ENCODE measurements around the gene PPP6R2. TPM values are rescaled to one million over a fixed set of nuclear protein-coding genes. Genes with fewer than 3 reads are reported as not detected.

Gene PPP6R2
- total RNA-seq, 1 donor from 2014 or later, result 49.3 TPM

DNA sequence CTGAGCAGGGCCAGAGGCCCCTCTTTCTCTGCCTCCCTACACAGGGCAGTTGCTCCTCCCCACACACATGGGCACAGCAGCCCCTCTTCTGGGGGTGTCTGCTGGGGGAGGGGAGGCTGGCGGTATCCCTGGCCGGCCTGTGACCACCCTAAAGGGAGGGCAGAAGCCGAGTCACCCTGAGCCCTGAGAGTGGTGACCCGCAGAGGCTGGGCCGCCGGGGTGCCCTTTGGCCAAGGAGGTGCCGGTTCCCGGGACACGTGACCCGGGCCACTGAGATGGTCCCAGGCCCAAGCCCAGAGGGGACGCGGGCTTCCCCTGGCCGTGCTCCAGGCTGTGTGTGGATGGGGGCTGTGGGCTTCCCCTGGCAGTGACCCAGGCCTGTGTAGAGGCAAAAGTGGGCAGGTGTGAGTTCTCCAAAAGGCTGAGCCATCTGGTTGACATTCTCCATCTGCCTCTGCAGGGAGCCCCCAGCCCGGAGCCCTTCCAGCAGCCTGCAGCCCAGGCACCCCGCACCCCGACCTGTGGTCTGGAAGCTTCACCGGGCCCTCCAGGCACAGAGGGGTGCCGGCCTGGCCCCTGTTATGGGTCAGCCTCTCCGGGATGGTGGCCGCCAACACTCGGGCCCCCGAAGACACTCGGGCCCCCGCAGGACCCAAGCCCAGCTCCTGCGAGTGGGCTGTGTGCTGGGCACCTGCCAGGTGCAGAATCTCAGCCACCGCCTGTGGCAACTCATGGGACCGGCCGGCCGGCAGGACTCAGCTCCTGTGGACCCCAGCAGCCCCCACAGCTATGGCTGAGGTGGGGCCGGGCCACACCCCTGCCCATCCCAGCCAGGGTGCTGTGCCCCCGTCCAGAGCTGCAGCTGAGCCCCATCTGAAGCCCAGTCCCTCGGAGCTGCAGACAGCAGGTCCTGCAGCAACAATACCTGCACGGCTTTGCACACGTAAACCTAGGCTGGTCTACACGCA, 139.3 kb downstream of the PPP6R2 start:
- peak overlapping the region; percentile 70 for H3K4me3 ChIP-seq (ENCODE audit: low read depth, low read length)
- DNase-seq (ENCODE audit: low read depth), result no peak
- TF ChIP-seq, protein P1, sequence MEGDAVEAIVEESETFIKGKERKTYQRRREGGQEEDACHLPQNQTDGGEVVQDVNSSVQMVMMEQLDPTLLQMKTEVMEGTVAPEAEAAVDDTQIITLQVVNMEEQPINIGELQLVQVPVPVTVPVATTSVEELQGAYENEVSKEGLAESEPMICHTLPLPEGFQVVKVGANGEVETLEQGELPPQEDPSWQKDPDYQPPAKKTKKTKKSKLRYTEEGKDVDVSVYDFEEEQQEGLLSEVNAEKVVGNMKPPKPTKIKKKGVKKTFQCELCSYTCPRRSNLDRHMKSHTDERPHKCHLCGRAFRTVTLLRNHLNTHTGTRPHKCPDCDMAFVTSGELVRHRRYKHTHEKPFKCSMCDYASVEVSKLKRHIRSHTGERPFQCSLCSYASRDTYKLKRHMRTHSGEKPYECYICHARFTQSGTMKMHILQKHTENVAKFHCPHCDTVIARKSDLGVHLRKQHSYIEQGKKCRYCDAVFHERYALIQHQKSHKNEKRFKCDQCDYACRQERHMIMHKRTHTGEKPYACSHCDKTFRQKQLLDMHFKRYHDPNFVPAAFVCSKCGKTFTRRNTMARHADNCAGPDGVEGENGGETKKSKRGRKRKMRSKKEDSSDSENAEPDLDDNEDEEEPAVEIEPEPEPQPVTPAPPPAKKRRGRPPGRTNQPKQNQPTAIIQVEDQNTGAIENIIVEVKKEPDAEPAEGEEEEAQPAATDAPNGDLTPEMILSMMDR (conservative IDR thresholded peaks at IDR 0.05; ENCODE audit: low read depth, low read length), result no peak

DNA sequence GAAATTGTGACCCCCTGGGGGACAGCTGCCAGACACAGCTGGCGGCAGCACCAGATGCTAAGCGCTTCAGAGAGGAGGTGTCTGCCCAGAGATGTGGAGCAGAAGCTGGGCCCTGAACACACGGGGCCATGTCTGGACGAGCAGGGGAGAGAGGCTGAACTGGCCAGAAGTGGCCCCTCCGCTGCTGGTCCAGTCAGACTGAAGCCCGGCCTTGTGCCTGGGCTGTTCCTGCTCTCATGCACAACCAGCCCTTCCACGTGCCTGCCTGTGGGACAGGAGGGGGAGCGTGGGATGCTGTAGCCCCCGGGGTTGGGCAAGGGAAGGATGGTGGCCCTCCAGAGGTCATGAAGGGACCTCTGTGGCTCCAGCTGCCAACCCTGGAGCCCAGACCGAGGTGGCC, 140.0 kb downstream of the PPP6R2 start:
- TF ChIP-seq, protein P1 (conservative IDR thresholded peaks at IDR 0.05; ENCODE audit: low read depth, low read length), result no peak
- H3K4me3 ChIP-seq (ENCODE audit: low read depth, low read length), result peak overlapping the region; percentile 70
- DNase-seq (ENCODE audit: low read depth), result no peak

DNA sequence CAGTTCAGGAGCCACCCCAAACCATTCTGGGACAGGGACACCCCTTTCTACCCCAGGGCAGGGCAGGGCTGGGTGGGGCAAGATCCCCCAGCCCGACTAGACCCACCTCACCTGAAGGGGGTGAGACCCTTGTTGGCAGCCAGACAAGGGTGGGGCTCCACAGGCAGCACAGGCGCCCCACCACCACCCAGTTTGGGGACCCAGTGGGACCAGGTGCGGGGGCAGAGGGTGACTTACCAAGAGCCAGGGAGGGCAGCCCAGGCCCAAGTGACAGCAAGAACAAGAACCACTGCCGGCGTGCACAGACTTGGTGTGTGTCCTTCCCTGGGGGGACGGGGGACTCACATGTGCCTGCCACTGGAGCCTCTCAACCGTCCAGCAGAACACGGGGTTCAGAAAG, 140.4 kb downstream of the PPP6R2 start:
- H3K4me3 ChIP-seq (ENCODE audit: low read depth, low read length), result peak overlapping the region; percentile 16
- TF ChIP-seq, protein P1 (conservative IDR thresholded peaks at IDR 0.05; ENCODE audit: low read depth, low read length), result no peak
- no peak for DNase-seq (ENCODE audit: low read depth)

DNA sequence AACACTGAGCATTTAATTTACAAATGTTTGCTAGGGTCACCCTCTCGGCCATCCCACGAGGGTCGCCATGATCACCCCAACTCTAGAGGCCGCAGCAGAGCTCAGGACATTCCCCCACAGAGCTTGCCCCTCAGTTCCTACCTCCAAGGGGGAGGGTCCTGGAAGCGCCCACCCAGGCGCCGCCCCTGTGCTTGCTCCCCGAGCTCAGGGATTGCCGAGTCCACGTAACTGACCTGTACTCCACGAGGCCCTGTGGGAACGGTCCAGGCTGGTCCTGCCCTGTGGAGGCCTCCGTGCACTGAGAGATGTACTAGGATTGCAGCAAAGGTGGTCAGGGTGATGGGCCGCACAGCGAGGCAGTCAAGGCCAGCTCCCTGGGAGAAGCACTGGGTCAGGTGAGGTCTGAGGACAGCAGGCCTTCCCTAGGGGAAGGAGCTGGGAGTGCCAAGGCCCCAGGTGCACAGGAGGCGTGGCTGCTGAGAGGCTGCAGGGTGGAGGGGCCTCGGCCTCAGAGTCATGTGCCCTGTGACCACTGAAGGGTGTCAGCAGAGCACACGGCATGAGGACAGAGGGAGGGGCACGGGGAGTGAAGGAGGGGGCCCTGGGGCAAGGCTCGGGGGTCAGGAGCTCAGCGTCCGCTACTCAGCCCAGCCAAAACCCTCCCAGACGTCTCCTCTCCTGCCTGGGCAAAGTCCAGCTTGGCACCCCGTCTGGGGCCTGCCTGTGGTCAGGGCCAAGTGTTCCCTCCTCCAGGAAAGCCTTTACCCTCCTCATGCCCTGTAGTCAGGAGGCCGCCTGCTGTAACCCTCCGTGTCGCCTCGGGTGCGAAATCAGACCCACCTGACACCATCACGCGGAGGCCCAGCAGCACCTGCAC, 141.1 kb downstream of the PPP6R2 start:
- TF ChIP-seq, protein P1 (conservative IDR thresholded peaks at IDR 0.05; ENCODE audit: low read depth, low read length), result no peak
- peak overlapping the region; percentile 16 for H3K4me3 ChIP-seq (ENCODE audit: low read depth, low read length)
- no peak for DNase-seq (ENCODE audit: low read depth)

DNA sequence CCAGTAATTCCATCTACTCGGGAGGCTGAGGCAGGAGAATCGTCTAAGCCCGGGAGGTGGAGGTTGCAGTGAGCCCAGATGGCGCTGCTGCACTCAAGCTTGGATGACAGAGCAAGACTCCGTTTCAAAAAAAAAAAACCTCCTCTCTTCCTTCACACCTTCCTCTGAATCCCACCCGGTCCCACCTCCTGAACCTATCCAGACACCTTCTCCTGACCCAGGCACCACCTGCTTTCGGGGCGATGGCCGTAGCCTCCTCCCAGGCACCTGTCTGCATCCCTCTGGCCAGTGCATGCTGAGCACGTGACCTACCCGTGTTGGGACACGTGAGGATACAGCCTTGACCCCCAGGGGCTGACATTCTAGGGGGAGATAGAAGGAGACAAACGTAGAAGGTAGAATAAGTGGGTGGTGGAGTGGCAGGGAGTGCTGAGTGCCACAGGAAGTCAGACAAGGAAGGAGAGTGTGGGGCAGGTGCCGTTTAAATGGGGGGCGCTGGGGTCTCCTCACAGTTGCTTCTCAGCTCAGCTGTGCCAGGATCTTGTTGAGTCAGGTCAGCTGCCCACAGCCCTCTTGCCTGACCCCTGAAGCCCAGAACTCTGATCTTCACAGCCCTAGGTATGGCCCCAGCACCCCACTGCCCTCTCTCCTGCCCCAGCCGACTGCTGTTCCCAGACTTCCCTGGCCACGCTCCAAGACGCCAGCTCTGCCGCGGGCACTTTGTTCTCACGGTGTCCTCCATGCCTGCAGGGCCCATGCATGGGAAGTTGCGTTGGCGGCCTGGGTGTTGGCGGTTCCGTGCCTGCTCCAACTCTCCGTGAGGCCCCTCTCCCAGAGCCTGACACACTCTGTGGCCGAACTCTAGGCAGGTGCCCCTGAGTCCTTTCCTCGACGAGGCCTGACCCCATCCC, 142.3 kb downstream of the PPP6R2 start:
- DNase-seq (ENCODE audit: low read depth), result no peak
- H3K4me3 ChIP-seq (ENCODE audit: low read depth, low read length), result no peak overlapping the region
- TF ChIP-seq, protein P1 (conservative IDR thresholded peaks at IDR 0.05; ENCODE audit: low read depth, low read length), result peak; percentile 24
